DND-41 (cell line): ENCODE results near the gene CHAT.

Source experiments
- EZH2 ChIP-seq: IDR thresholded peaks from 3 replicates; pipeline ENCODE4 v1.6.1; 2012; ENCODE audit warnings: borderline replicate concordance, low read depth, mild to moderate bottlenecking, moderate library complexity, low read length, inconsistent platforms; ENCODE audit not compliant: severe bottlenecking
- TF ChIP-seq, protein P1 (sequence below): IDR thresholded peaks from 2 replicates; pipeline ENCODE4 v1.5.1; 2012; ENCODE audit warnings: borderline replicate concordance, low read length, moderate library complexity, mild to moderate bottlenecking; ENCODE audit not compliant: poor library complexity, severe bottlenecking; ENCODE audit errors: extremely low read depth

DNA sequence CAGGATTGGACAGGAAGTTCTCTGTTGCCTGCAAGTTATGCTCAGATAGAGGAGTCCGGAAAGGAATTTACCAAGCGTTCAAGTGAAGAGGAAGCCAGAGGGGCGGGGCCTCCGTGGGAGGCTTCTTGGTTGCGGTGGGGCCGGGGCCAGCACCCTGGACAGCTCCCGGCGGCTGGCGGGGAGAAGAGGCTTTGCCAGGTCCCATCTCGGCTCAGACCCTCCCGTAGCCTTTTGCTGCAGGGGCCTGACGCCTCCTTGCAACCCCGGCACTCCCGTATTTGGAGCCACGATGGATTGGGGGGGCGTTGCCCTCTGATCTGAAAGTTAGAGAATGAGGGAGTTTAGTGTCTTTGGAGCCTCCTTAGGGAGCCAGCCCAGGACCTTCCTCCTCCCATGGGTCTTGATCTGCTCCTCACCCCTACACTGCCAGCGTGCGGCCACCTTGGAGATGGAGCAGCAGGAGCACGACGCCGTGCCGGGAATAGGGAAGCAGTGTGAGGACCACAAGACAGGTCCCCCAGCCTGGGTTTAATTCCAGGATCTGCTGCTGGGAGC lies 6.8 kb upstream of the CHAT start:
- TF ChIP-seq, protein P1, sequence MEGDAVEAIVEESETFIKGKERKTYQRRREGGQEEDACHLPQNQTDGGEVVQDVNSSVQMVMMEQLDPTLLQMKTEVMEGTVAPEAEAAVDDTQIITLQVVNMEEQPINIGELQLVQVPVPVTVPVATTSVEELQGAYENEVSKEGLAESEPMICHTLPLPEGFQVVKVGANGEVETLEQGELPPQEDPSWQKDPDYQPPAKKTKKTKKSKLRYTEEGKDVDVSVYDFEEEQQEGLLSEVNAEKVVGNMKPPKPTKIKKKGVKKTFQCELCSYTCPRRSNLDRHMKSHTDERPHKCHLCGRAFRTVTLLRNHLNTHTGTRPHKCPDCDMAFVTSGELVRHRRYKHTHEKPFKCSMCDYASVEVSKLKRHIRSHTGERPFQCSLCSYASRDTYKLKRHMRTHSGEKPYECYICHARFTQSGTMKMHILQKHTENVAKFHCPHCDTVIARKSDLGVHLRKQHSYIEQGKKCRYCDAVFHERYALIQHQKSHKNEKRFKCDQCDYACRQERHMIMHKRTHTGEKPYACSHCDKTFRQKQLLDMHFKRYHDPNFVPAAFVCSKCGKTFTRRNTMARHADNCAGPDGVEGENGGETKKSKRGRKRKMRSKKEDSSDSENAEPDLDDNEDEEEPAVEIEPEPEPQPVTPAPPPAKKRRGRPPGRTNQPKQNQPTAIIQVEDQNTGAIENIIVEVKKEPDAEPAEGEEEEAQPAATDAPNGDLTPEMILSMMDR = no peak
- TF ChIP-seq EZH2 = no peak
